H1 (cell line): Measurements from ENCODE around the gene FPR2. TPM values are rescaled to one million over a fixed set of nuclear protein-coding genes. Genes with fewer than 3 reads are reported as not detected.

ENCODE experiments used
- CTCF ChIA-PET: fragments of 300-600 bp; sonication (Branson Sonifier 250); formaldehyde crosslinking; loops from one replicate; lab custom pipeline; 2021; ENCODE audit not compliant: partially characterized antibody; lab: Charles Lee
- POLR2A ChIA-PET: fragments of 300-600 bp; sonication (Branson Sonifier 250); formaldehyde crosslinking; loops from one replicate; lab custom pipeline; 2021; ENCODE audit warnings: inconsistent platforms; ENCODE audit not compliant: partially characterized antibody; lab: Charles Lee
- DNase-seq, 2 experiments: peaks; one replicate each; pipeline versions ENCODE4 v3.0.0 to v3.0.0-alpha.2; 2010 to 2022; ENCODE audit warnings: low spot score in 2 of 2, low read depth in 1 of 2, mixed read lengths in 1 of 2
- FAIRE-seq: peaks from 2 replicates; lab custom pipeline; 2011; peaks lifted over from hg19 to GRCh38; lab: Jason Lieb, UNC
- H2AFZ ChIP-seq: 2 replicates; pipeline ENCODE4 v1.8.1; 2012; ENCODE audit warnings: low read length, inconsistent platforms
- H2AK5ac ChIP-seq: 2 replicates; pipeline ENCODE4 v1.6.1; 2013; ENCODE audit warnings: low read depth, low read length
- H2BK120ac ChIP-seq: replicated peaks from 2 replicates; pipeline ENCODE3; 2013; ENCODE audit warnings: low read depth, low read length, inconsistent platforms
- H2BK12ac ChIP-seq: 2 replicates; pipeline ENCODE4 v1.6.1; 2013; ENCODE audit warnings: low read depth, low read length
- H2BK15ac ChIP-seq: 2 replicates; pipeline ENCODE4 v1.6.1; 2013; ENCODE audit warnings: low read length
- H2BK20ac ChIP-seq: 2 replicates; pipeline ENCODE4 v1.6.1; 2013; ENCODE audit warnings: low read length
- H2BK5ac ChIP-seq: 2 replicates; pipeline ENCODE4 v1.6.1; 2013; ENCODE audit warnings: low read depth, low read length
- H3K14ac ChIP-seq: 2 replicates; pipeline ENCODE4 v1.6.1; 2013; ENCODE audit warnings: inconsistent platforms; ENCODE audit not compliant: insufficient read length
- H3K18ac ChIP-seq: 2 replicates; pipeline ENCODE4 v1.6.1; 2013; ENCODE audit warnings: low read length; ENCODE audit errors: extremely low read depth
- H3K23ac ChIP-seq: 2 replicates; pipeline ENCODE4 v1.6.1; 2013; ENCODE audit warnings: inconsistent platforms; ENCODE audit not compliant: insufficient read length
- H3K23me2 ChIP-seq: 2 replicates; pipeline ENCODE4 v1.6.1; 2013; ENCODE audit warnings: low read depth, low read length
- H3K27ac ChIP-seq: 2 replicates; pipeline ENCODE4 v1.6.1; 2011; ENCODE audit warnings: low read depth, low read length, inconsistent platforms
- H3K27me3 ChIP-seq, 4 experiments: replicated peaks in 1 of 4; 1 replicate in 1 of 4; 2 replicates in 3 of 4; pipeline versions ENCODE4 v1.6.1 to v1.8.1; 2011 to 2013; ENCODE audit warnings: low read length in 3 of 4, mild to moderate bottlenecking in 3 of 4, inconsistent platforms in 2 of 4, mixed read lengths in 2 of 4, moderate library complexity in 1 of 4; ENCODE audit not compliant: control insufficient read depth in 3 of 4, insufficient read depth in 3 of 4; ENCODE audit errors: extremely low read depth in 1 of 4
- H3K36me3 ChIP-seq, 4 experiments: 2 replicates each; pipeline versions ENCODE4 v1.6.1 to v1.8.1; 2011 to 2013; ENCODE audit warnings: mild to moderate bottlenecking in 4 of 4, low read length in 3 of 4, moderate library complexity in 2 of 4, control low read depth in 1 of 4, inconsistent platforms in 1 of 4; ENCODE audit not compliant: insufficient read depth in 4 of 4, control insufficient read depth in 2 of 4
- H3K4ac ChIP-seq: replicated peaks from 2 replicates; pipeline ENCODE3; 2013; ENCODE audit warnings: low read length, low read depth, mixed read lengths, inconsistent platforms; ENCODE audit not compliant: insufficient read length
- H3K4me1 ChIP-seq, 4 experiments: replicated peaks in 1 of 4; 1 replicate in 1 of 4; 2 replicates in 3 of 4; pipeline versions ENCODE4 v1.6.1 to v1.8.1; 2011 to 2013; ENCODE audit warnings: low read length in 3 of 4, inconsistent platforms in 2 of 4, mixed read lengths in 1 of 4; ENCODE audit not compliant: insufficient read depth in 4 of 4, control insufficient read depth in 3 of 4
- H3K4me2 ChIP-seq, 2 experiments: 2 replicates each; pipeline versions ENCODE4 v1.6.1 to v1.8.1; 2011 to 2013; ENCODE audit warnings: low read depth in 2 of 2, low read length in 2 of 2, control low read depth in 1 of 2, inconsistent platforms in 1 of 2, mild to moderate bottlenecking in 1 of 2; ENCODE audit not compliant: insufficient read depth in 1 of 2
- H3K4me3 ChIP-seq, 4 experiments: fragments of 200-600, 300-600 bp in 1 of 4; sonication (generic), shearing (Covaris generic), sonication (Bioruptor Twin) in 1 of 4; 2 replicates each; pipeline versions ENCODE4 v1.5.1 to v1.8.1; 2011 to 2016; ENCODE audit warnings: low read length in 4 of 4, low read depth in 3 of 4, control low read depth in 2 of 4, inconsistent platforms in 2 of 4, mild to moderate bottlenecking in 2 of 4, mixed read lengths in 1 of 4, moderate library complexity in 1 of 4; ENCODE audit not compliant: insufficient read depth in 2 of 4; ENCODE audit errors: extremely low read depth in 1 of 4
- H3K56ac ChIP-seq: replicated peaks from 2 replicates; pipeline ENCODE3; 2013; ENCODE audit warnings: low read depth, mild to moderate bottlenecking, mixed read lengths, low read length, inconsistent platforms; ENCODE audit not compliant: insufficient read length
- H3K79me1 ChIP-seq: 2 replicates; pipeline ENCODE4 v1.6.1; 2013; ENCODE audit warnings: low read depth, low read length, control low read depth
- H3K79me2 ChIP-seq, 2 experiments: 2 replicates each; pipeline versions ENCODE4 v1.6.1 to v1.8.1; 2012 to 2013; ENCODE audit warnings: low read length in 2 of 2, mild to moderate bottlenecking in 2 of 2, inconsistent platforms in 1 of 2; ENCODE audit not compliant: insufficient read depth in 2 of 2, control insufficient read depth in 1 of 2
- H3K9ac ChIP-seq, 4 experiments: replicated peaks in 1 of 4; 1 replicate in 1 of 4; 2 replicates in 3 of 4; pipeline versions ENCODE4 v1.6.1 to v1.8.1; 2011 to 2013; ENCODE audit warnings: low read depth in 3 of 4, low read length in 3 of 4, control low read depth in 2 of 4, mild to moderate bottlenecking in 2 of 4, moderate library complexity in 2 of 4, inconsistent platforms in 1 of 4; ENCODE audit errors: extremely low read depth in 1 of 4
- H3K9me3 ChIP-seq, 2 experiments: 2 replicates each; pipeline versions ENCODE4 v1.6.1 to v1.8.1; 2012 to 2013; ENCODE audit warnings: mild to moderate bottlenecking in 2 of 2, moderate library complexity in 2 of 2, control low read depth in 1 of 2, inconsistent platforms in 1 of 2, low read depth in 1 of 2, low read length in 1 of 2, mixed read lengths in 1 of 2; ENCODE audit not compliant: insufficient read depth in 2 of 2
- H4K20me1 ChIP-seq, 2 experiments: replicated peaks in 1 of 2; 2 replicates each; pipeline versions ENCODE3 to v1.8.1; 2011 to 2013; ENCODE audit warnings: inconsistent platforms in 2 of 2, low read length in 2 of 2, mild to moderate bottlenecking in 1 of 2; ENCODE audit not compliant: insufficient read depth in 2 of 2, control insufficient read depth in 1 of 2
- H4K5ac ChIP-seq: 2 replicates; pipeline ENCODE4 v1.6.1; 2013; ENCODE audit warnings: low read length, low read depth, mixed read lengths, inconsistent platforms; ENCODE audit not compliant: insufficient read length
- H4K8ac ChIP-seq: 2 replicates; pipeline ENCODE4 v1.8.0; 2013; ENCODE audit warnings: mild to moderate bottlenecking, moderate library complexity, low read length, inconsistent platforms; ENCODE audit not compliant: insufficient read depth; ENCODE audit errors: extremely low read depth
- H4K91ac ChIP-seq: replicated peaks from 2 replicates; pipeline ENCODE3; 2013; ENCODE audit warnings: low read length, mixed read lengths, inconsistent platforms; ENCODE audit not compliant: insufficient read length
- EP300 ChIP-seq, 2 experiments: IDR thresholded peaks; 1 replicate in 1 of 2; 2 replicates in 1 of 2; pipeline ENCODE4 v1.6.1; 2011 to 2012; ENCODE audit warnings: low read depth in 2 of 2, low read length in 2 of 2, mild to moderate bottlenecking in 2 of 2, borderline replicate concordance in 1 of 2, inconsistent platforms in 1 of 2, moderate library complexity in 1 of 2
- SP4 ChIP-seq: IDR thresholded peaks from 2 replicates; pipeline ENCODE4 v1.6.1; 2012; ENCODE audit warnings: low read length, inconsistent platforms
- SUZ12 ChIP-seq: fragments of 200-600 bp; sonication (generic); IDR thresholded peaks from 2 replicates; pipeline ENCODE4 v1.6.1; 2012; ENCODE audit warnings: mild to moderate bottlenecking, inconsistent platforms, low read length, moderate library complexity, mixed read lengths
- WGBS, 2 experiments: shearing (Covaris generic) in 1 of 2; methylation state at CpG; one replicate each; pipeline versions ENCODE4 v1.1.6 to v1.1.7; 2013 to 2015; ENCODE audit warnings: low lambda C conversion rate in 2 of 2, mixed read lengths in 2 of 2, inconsistent platforms in 1 of 2, low coverage in 1 of 2, missing lambda C conversion rate in 1 of 2; ENCODE audit not compliant: insufficient replicate concordance in 2 of 2, insufficient coverage in 1 of 2, insufficient read length in 1 of 2; ENCODE audit errors: extremely low coverage in 1 of 2, missing lambda C conversion rate in 1 of 2; 5-methylcytosine and 5-hydroxymethylcytosine counted together
- polyA plus RNA-seq, 7 experiments: library from polyadenylated mRNA; depleted of rRNA in 3 of 7; stranded (reverse) in 5 of 7; unstranded in 2 of 7; fragments of >200 nt in 5 of 7; fragments of 200-250 nt in 2 of 7; gene quantifications; 1 replicate in 5 of 7; 2 replicates in 1 of 7; 4 replicates in 1 of 7; pipeline versions ENCODE4 v1.2.1 to v1.2.3, GENCODE V29; 2011 to 2013; ENCODE audit warnings: missing spikeins in 2 of 7, mixed read lengths in 2 of 7
- total RNA-seq: library from RNA; stranded (reverse); fragmentation: NEBNext Ultra II Directional; extraction: Animal tissue kit (Norgen Biotek cat#: 25700); gene quantifications from 2 replicates; pipeline ENCODE4 v1.2.1, GENCODE V29; 2021
- TF ChIP-seq, protein P1 (sequence below): IDR thresholded peaks from 2 replicates; pipeline ENCODE4 v1.6.1; 2011; ENCODE audit warnings: low read length, improper control_type of control experiment

The FPR2 gene
- total and polyA plus RNA-seq, 2 of the 8 experiments (the other 6 are each of a cell fraction or from before 2014, with no cell fraction given): 0.17 TPM; not detected in 1

DNA sequence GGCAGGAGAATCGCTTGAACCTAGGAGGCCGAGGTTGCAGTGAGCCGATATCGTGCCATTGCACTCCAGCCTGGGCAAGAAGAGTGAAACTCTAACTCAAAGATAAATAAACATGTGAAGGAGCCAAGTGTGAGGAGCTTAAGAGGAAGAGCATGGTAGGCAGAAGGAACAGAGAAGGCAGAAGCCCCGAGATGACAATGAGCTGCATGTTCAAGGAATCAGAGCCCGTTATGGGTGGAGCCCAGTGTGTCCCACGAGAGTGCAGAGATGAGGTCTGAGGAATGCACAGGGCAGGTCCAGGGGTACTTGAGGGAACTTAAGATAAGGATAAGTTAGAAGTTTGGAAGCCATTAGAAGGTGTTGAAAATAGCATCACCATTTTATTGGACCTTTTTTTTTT, 716 bp downstream of the FPR2 start:
- no peak for FAIRE-seq
- no peak overlapping the region for H2BK20ac ChIP-seq
- no peak for DNase-seq
- H3K23ac ChIP-seq: no peak overlapping the region
- H3K4me1 ChIP-seq: peaks cover 0 to 3% (median 1%) of the 10 kb centered on the region in 4 experiments; a peak in 1 of 7 replicates
- no peaks in the 10 kb centered on the region for H4K20me1 ChIP-seq
- no peak overlapping the region for H2AK5ac ChIP-seq
- POLR2A ChIA-PET: interaction anchor here (1.3 kb wide), 1 partner anchor 33 kb away, joined by 3 read pairs; no protein-coding TSS in a partner anchor
- no peak overlapping the region for H3K4me3 ChIP-seq
- H4K91ac ChIP-seq: no peak overlapping the region
- no peak overlapping the region for H2BK5ac ChIP-seq
- no peak overlapping the region for H3K14ac ChIP-seq
- CTCF ChIA-PET: interaction anchor here (0.9 to 1.8 kb wide), 2 partner anchors 17 to 290 kb away, joined by 3 to 14 read pairs; no protein-coding TSS in a partner anchor
- H2BK12ac ChIP-seq: no peak overlapping the region
- no peak overlapping the region for H3K4me2 ChIP-seq
- H2BK15ac ChIP-seq: no peak overlapping the region
- H2AFZ ChIP-seq: no peak overlapping the region
- H3K56ac ChIP-seq: no peak overlapping the region
- WGBS, 2 experiments: 90% methylated on average over 7 of the region's 7 CpGs; no CpG with 5 or more reads in 1 of the 2 experiments
- H3K27ac ChIP-seq: no peak overlapping the region
- no peak overlapping the region for H3K18ac ChIP-seq
- no peaks in the 10 kb centered on the region for H3K36me3 ChIP-seq
- no peaks in the 10 kb centered on the region for H3K27me3 ChIP-seq
- no peak overlapping the region for H4K5ac ChIP-seq
- TF ChIP-seq SP4 (no peak), SUZ12 (no peak), EP300 (IDR thresholded peaks at IDR 0.05; ENCODE audit: borderline replicate concordance in 1 of 2, low read depth in 2 of 2, low read length in 2 of 2) (no peak)
- TF ChIP-seq, protein P1, sequence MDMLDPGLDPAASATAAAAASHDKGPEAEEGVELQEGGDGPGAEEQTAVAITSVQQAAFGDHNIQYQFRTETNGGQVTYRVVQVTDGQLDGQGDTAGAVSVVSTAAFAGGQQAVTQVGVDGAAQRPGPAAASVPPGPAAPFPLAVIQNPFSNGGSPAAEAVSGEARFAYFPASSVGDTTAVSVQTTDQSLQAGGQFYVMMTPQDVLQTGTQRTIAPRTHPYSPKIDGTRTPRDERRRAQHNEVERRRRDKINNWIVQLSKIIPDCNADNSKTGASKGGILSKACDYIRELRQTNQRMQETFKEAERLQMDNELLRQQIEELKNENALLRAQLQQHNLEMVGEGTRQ: no peak
- H2BK120ac ChIP-seq: no peak overlapping the region
- H3K79me2 ChIP-seq: no peaks in the 10 kb centered on the region
- H4K8ac ChIP-seq: no peak overlapping the region; the same call in 1 of the 2 replicates
- H3K9me3 ChIP-seq: peaks cover 2 to 5% of the 10 kb centered on the region in 2 experiments; a peak in 3 of 4 replicates
- no peaks in the 10 kb centered on the region for H3K23me2 ChIP-seq
- H3K4ac ChIP-seq: no peak overlapping the region
- H3K79me1 ChIP-seq: no peaks in the 10 kb centered on the region
- no peak overlapping the region for H3K9ac ChIP-seq
